Adrenal gland (tissue), 5 donors: Measurements from ENCODE around the gene CCL3.
"Not testable (repeated sequence)": the region's sequence is repeated elsewhere in the genome, so short reads cannot be mapped to it uniquely, and the experiment has no call there.

Experiments
- CTCF ChIP-seq, 6 experiments: fragments of 450-650 bp in 4 of 6; fragments of 200-600 bp in 2 of 6; sonication (generic) in 1 of 6; IDR thresholded peaks; 1 replicate in 5 of 6; 2 replicates in 1 of 6; pipeline versions ENCODE4 v1.5.1 to v1.8.0; 2016 to 2021; ENCODE audit warnings: antibody characterized with exemption in 6 of 6, mild to moderate bottlenecking in 2 of 6, moderate library complexity in 1 of 6
- POLR2A ChIP-seq, 2 donors: fragments of 450-650 bp; IDR thresholded peaks; one replicate each; pipeline ENCODE4 v1.6.1; 2017; ENCODE audit warnings: antibody characterized with exemption in 2 of 2, mild to moderate bottlenecking in 2 of 2, moderate library complexity in 1 of 2
- donor health status: DM: no; HTN: no; CAD: no.

- TF ChIP-seq CTCF, POLR2A (IDR thresholded peaks at IDR 0.05): not testable (repeated sequence)
Measured at GRCh38 chr17:36108265-36108664, 18.3 kb upstream of the CCL3 start.
